Stimulated activated CD8-positive, alpha-beta memory T cell treated with anti-CD3 and anti-CD28 coated beads, Interleukin-7, amount 100 ng/mL, for 48 hours (primary cell): Measurements from ENCODE around the gene ALDH1A1.

Experiments used
- DNase-seq, 2 donors: peaks; one replicate each; pipeline ENCODE4 v3.0.0-alpha.2; 2020; ENCODE audit warnings: low read depth in 1 of 2; ENCODE audit errors: extremely low read depth in 1 of 2

The ALDH1A1 gene

GRCh38 chr9:72921888-72922654, 30.8 kb downstream of the ALDH1A1 start:
- no peak for DNase-seq

- DNase-seq = no peak
These were observed 33.5 kb downstream of the ALDH1A1 start for GRCh38 chr9:72919246-72919945.

- DNase-seq = no peak
These were observed 34.9 kb downstream of the ALDH1A1 start for GRCh38 chr9:72917892-72918509.

GRCh38 chr9:72915659-72916058, 37.2 kb downstream of the ALDH1A1 start:
- no peak for DNase-seq

- DNase-seq = no peak
These were observed 38.1 kb downstream of the ALDH1A1 start for GRCh38 chr9:72914750-72915149.

- DNase-seq = no peak
These were observed 39.4 kb downstream of the ALDH1A1 start for GRCh38 chr9:72913382-72914009.

- no peak for DNase-seq
These were observed 40.1 kb downstream of the ALDH1A1 start for GRCh38 chr9:72912476-72913381.

- no peak for DNase-seq
These were observed 41.0 kb downstream of the ALDH1A1 start for GRCh38 chr9:72911816-72912215.

GRCh38 chr9:72911247-72911775, 41.5 kb downstream of the ALDH1A1 start:
- no peak for DNase-seq

- no peak for DNase-seq
These were observed 43.4 kb downstream of the ALDH1A1 start for GRCh38 chr9:72909428-72909827.

- DNase-seq = no peak
These were observed 45.4 kb downstream of the ALDH1A1 start for GRCh38 chr9:72907421-72907820.

GRCh38 chr9:72906810-72907209, 46.0 kb downstream of the ALDH1A1 start:
- DNase-seq = no peak

GRCh38 chr9:72905514-72906480, 47.1 kb downstream of the ALDH1A1 start:
- no peak for DNase-seq

GRCh38 chr9:72904267-72905093, 48.4 kb downstream of the ALDH1A1 start:
- no peak for DNase-seq

- DNase-seq = no peak
These were observed 49.8 kb downstream of the ALDH1A1 start for GRCh38 chr9:72903103-72903502.

GRCh38 chr9:72902268-72902667, 50.6 kb downstream of the ALDH1A1 start:
- DNase-seq = no peak

GRCh38 chr9:72899734-72900477, 52.9 kb downstream of the ALDH1A1 start:
- no peak for DNase-seq
